SKM-1 treated with dmso at 0.1 percent for 144 hours (cell line): ENCODE data around the gene FAM53A.
"Not testable (repeated sequence)": the region's sequence is repeated elsewhere in the genome, so short reads cannot be mapped to it uniquely, and the experiment has no call there.

Experiments used
- DNase-seq: peaks from one replicate; lab custom pipeline; 2025; ENCODE audit not compliant: unreplicated experiment; lab: John Stamatoyannopoulos, UW

FAM53A gene

GRCh38 chr4:1717129-1718094, 33.3 kb upstream of the FAM53A start:
- no peak for DNase-seq

DNA sequence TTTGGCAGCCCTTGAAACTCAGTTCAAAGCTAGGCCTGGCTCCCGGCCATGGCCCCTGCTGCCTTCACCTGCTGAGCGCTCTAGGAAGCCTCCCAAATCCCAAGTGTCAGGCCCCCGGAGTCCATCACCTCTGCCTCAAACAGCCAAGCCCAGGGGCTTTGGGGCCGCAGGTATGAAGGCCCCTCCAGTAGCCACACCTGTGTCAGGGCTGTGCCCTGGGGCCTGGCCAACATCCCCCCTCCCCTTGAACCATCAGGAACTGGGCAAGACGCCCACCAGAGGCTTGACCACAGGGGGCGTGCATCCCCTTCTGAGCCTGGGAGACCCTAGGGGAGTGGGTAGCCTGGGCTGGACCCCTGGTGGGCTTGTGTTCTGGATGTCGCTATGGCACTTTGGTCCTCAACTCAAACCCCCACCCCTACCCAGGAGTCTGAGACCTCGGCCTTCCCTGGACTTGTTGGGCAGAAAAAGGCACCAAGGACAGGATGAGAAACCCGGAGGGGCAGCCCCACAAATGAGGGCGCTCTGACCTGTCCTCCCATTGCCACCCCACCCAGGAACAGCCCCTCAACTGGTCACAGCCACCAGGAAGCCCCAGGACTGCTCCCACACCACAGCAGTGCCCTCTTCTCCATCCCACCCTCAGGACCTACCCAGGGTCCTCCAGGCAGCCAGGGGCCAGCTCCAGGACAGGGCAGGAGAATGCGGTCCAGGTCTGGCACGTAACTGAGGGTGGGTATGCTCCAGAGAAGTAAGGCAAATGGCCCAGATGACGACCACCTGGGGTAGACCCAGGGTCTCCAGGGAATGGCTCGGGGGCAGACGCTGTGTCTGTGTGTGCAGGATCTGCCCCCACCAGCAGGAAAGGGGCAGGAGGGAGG, 32.2 kb upstream of the FAM53A start:
- no peak for DNase-seq

DNA sequence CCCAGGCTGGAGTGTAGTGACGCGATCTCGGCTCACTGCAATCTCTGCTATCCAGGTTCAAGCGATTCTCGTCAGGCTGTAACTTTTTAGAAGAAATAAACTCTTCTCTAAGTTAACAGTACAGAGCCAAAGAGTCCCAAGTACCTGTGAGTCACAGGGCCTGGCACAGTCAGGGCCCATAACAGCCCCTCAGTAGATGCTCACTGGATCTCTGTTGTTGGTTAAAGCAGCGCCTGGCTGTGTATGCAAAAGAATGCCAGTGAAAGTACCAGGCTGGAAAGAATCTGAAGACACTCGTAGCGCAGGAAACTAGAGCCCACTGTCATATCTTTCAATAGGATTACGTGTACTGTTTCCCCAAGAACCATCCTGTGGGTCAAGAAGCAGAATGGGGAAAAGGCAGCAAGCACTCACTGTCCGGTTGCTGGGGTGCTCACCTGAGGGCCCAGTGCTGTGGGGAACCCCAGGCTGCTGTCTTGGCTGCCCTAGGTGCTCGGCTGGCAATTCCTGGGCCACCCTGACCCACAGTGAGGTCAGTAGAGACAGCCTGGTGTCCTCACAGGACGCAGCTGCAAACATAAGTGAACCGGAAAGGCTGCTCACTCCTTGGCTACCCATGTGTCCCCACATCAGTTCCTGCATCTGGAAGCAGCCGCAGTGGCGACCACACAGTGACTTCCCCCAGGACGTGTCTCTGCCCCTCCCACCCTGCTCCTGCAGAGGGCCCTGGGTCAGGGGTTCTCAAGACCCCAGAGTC, 31.1 kb upstream of the FAM53A start:
- DNase-seq = no peak

DNA sequence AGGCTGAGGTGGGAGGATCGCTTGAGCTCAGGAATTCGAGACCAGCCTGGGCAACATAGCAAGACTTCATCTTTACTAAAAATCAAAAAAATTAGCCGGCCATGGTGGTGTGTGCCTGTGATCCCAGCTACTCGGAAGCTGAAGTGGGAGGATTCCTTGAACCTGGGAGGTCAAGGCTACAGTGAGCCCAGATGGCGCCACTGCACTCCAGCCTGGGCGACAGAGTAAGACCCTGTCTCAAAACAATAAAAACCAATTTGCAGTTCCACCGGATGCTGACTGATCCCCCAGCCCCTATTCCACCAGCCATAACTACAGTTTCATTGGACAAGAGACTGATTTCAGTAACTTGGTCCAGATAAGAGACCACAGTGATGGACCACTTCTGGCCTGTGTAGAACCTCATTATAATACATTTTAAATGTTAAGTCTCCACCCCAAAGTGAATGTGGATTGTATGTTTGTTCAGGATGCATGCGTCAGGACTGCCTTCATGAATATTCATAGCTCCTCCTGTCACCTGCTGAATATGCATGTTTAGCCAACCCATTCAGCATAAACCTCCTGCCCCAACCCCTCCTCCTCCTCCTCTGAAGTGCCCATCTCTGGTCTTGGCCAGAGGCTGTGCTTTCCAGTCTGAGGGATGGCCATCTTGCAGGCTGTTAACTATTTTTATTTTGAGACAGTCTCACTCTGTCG, 30.3 kb upstream of the FAM53A start:
- DNase-seq = no peak

GRCh38 chr4:1713003-1713851, 29.1 kb upstream of the FAM53A start:
- no peak for DNase-seq

DNA sequence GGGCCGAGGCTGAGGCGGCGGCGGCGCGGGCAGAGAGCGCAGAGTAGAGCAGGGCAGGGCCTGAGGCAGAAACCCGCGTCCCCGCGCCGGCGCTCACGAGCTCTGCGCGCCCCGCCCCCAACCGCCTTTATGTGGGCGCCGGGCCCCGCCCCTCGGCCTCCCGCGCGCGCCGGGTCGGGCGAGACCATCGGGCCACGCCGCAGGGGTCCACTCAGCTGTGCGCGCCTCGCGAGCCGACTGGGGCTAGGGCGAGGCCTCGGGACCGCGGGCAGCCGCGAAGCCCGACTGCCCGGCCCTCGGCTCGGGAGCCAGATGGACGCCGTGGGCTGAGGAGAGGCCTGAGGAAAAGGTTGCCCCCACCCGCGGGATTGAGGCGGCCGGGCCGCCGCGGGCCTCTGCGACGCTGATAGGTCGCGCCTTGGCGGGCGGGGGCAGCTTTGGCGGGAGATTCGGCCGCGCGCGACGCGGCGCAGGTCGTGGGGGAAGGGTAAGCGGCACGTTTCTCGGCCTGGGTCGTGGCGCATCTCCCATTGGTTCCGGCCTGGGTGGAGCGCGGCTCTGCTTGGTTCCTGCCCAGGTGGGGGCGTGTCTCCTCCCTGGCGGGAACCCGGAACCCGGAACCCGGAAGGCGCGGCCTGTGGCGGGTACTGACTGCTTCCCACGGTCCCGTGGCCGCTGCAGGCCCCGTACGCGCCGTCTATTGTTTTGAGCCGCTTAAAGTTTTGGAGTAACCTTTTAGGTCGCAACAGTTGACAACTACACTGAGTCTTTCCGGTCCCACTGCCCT, 28.3 kb upstream of the FAM53A start, which contains the start of gene SLBP:
Gene SLBP, minus strand, starts transcription at position 104 of the 787 bp plus-strand sequence. CDS start 131 bp downstream, outside the sequence.
- DNase-seq = peak; percentile 99

GRCh38 chr4:1711571-1712215, 27.6 kb upstream of the FAM53A start:
- DNase-seq = no peak

DNA sequence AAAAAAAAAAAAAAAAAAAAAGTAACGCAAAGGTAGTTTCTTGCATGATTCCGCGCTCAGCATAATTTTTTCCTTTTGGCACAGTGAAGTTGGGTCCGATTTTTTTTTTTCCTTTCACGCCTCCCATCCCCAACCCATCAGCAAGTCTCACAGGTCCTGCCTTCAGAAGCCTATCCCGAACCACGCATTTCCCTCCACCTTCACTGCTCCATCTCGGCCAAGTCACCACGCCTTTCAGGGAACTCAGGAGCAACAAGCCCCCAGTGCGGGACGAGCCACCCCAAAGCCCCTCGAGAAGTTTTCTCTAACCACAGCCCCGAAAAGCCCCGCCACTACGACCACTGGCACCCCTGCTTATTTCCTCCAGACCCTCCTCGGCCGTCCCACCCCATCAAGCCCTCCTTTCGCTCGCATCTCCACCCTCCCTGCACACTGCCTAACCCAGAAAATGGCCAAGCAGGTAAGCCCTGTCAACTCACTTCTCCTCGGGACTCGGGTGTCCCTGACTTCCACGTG, 27.0 kb upstream of the FAM53A start:
- no peak for DNase-seq

DNA sequence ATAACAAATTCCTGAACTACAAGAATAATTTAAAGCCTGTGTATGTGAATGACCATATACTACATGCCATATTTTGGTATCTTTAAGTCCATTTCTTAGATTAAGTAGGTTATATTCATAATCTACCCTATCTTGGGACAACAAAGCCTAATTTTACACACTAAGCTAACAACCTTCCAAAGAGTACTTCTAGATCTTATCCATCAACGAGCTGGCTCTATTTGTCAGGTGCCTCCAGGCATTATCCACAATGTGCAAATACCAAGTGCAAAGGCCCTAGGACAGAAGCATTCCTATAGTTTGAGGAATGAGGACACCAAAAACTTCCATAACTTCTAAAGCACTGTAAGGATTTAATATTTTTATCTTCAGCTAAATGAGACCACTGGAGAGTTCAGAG, 24.5 kb upstream of the FAM53A start:
- no peak for DNase-seq

GRCh38 chr4:1706358-1706757, 22.2 kb upstream of the FAM53A start:
- DNase-seq = no peak

DNA sequence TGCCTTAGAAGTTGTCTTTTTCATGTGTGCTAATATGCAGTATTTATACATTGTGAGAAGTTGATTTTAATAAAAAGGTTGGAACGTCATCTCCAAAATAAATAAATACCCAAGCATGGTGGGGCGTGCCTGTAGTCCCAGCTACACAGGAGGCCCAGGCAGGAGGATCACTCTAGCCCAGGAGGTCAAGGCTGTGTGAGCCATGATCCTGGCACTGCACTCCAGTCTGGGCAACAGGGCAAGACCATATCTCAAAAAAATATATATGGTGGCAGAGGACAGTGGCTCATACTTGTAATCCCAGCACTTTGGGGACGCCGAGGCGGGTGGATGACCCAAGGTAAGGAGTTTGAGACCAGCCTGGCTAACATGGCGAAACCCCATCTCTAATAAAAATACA, 21.6 kb upstream of the FAM53A start:
- DNase-seq = no peak

DNA sequence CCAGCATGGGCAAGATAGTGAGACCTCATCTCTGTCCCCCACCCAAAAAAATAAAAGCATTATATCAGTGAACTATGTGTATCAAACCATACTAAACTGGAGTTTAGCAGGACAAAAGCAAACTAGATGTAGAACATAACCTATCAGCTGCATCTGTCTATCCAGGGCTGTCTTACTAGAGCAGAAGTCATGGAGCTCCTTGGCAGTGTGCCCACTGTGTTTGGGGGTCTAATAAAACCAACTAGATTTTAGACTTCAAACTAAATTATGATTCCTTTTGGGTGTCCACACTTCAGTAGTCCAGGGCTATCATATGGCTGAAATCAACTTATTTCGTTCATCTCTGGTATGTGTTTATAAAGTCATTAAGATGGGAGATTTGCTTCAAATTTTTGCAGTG, 19.8 kb upstream of the FAM53A start:
- no peak for DNase-seq

GRCh38 chr4:1701671-1702070, 17.6 kb upstream of the FAM53A start:
- not testable (repeated sequence) for DNase-seq

DNA sequence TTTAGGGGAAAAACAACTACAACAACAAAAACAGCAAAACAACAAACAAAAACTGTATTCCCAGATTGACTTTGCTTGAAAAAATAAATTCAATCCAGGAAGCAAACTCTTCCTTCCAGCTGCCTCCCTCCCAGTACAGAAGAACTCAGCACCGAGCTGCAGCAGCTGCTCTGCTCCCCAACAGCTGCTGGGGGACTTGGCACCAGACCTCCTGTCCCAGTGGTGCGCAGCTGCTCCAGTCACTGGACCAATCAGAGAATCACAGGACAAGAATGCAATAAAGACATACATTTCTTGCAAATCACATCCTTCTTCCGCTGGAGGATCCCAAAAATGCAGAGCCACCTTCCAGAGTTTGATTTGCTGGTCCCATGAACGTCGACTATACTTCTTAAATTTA, 11.8 kb upstream of the FAM53A start:
- DNase-seq = no peak

- DNase-seq = peak; percentile 85
Measured at GRCh38 chr4:1693131-1693896, 9.2 kb upstream of the FAM53A start.

DNA sequence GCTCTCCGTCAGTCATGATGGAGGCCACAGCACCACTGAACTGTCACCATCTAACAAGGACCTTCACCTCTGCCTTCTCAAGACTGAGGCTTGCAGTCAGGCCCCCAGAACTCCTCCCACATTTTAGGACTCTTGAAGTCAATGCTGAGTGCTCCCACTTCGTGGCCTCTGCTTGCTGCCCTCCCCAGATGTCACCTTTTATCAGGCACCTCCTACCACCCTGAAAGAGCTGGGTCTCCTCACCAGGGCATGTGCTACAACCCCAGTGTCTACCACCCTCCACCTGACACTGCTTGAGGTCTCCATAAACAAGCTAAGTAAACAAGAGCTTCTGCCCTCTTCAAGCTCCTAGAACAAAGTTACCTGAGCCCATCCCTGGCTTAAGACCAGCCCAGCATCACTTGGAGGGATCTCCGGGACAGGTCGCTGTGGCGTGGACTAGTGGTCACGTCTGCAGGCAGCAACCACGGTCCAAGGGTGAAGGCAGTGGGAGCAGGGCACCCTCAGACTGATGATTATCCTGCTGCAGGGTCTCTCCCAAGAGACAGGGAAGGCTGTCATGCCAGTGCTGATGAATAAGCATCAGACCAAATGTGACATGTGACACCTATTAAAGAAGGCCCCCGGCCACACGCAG, 7.7 kb upstream of the FAM53A start:
- no peak for DNase-seq

- DNase-seq = no peak
Measured at GRCh38 chr4:1690698-1691097, 6.6 kb upstream of the FAM53A start.
